ENCODE data around the gene KRT86. TPM values are rescaled to one million over a fixed set of nuclear protein-coding genes. Genes with fewer than 3 reads are reported as not detected.

The KRT86 gene
- total RNA-seq, 1 experiment from 2014 or later, result 2.7 TPM

DNA sequence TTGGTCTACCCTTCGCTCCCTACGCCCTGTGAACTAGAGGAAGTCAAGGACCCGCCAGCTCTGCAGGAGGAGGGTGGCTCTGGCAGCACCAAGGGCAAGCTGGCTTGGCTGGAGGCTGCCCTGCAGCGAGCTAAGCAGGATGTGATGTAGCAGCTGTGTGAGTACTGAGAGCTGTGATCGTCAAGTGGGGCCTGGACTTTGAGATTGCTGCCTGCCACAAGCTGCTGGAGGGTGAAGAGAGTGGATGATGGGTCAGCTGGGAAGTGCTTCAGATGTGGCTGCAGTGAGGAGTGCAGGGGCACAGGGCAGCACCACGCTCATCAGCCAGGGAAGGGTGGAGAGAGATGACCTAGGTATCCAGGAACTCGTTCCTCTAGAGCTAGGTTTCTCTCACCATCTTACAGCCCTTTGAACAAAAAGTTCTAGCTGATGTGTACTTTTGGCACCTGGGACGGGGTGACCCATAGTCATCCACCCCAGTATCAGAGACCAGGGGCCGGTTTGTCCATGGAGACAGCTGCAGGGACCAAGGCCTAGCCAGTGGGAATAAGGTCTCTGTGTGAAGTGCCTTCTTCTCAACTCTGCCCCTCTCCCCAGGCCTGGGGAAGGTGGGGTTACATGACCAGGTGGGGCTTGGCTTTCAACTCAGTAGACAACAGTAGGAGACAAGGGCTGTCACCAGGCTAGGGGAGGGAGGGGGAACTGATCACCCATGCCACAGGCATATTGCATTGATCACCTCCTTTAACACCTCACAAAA lies 3.2 kb downstream of the KRT86 start:
- Histone ChIP-seq H4K20me1 (ENCODE audit: insufficient read depth) (no peaks in the 10 kb centered on the region), H3K4me3 (peak overlapping the region; percentile 78; the same call in 1 of the 2 replicates), H3K9me3 (ENCODE audit: insufficient read depth, low read depth) (no peaks in the 10 kb centered on the region), H3F3A (ENCODE audit: insufficient read depth, low read depth) (peaks cover 45% of the 10 kb centered on the region), H3K36me3 (ENCODE audit: low read depth) (no peaks in the 10 kb centered on the region), H3K9me2 (ENCODE audit: insufficient read depth) (no peaks in the 10 kb centered on the region), H3K27me3 (ENCODE audit: insufficient read depth, low read depth) (no peaks in the 10 kb centered on the region), H3K4me2 (peak overlapping the region; percentile 100), H3K27ac (peak overlapping the region; percentile 100), H2AFZ (no peak overlapping the region), H3K79me2 (ENCODE audit: low read depth) (no peaks in the 10 kb centered on the region), H3K4me1 (replicated peaks; ENCODE audit: insufficient read depth) (peaks cover 55% of the 10 kb centered on the region)
- intact Hi-C loops (cut with micrococcal nuclease; ENCODE audit: unreplicated experiment), result loop anchor here (2.0 kb wide), 2 partner anchors 25 to 33 kb away; no protein-coding TSS in a partner anchor
- TF ChIP-seq, protein P1, sequence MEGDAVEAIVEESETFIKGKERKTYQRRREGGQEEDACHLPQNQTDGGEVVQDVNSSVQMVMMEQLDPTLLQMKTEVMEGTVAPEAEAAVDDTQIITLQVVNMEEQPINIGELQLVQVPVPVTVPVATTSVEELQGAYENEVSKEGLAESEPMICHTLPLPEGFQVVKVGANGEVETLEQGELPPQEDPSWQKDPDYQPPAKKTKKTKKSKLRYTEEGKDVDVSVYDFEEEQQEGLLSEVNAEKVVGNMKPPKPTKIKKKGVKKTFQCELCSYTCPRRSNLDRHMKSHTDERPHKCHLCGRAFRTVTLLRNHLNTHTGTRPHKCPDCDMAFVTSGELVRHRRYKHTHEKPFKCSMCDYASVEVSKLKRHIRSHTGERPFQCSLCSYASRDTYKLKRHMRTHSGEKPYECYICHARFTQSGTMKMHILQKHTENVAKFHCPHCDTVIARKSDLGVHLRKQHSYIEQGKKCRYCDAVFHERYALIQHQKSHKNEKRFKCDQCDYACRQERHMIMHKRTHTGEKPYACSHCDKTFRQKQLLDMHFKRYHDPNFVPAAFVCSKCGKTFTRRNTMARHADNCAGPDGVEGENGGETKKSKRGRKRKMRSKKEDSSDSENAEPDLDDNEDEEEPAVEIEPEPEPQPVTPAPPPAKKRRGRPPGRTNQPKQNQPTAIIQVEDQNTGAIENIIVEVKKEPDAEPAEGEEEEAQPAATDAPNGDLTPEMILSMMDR (conservative IDR thresholded peaks at IDR 0.05), result no peak
- TF ChIP-seq EZH2 (IDR thresholded peaks at IDR 0.05; ENCODE audit: low read depth), result no peak
- ChIA-PET POLR2A (ENCODE audit: unreplicated experiment) (interaction anchor here (0.6 to 4.0 kb wide), 6 partner anchors 21 to 130 kb away, joined by 5 to 51 read pairs (median 14); no protein-coding TSS in a partner anchor), CTCF (interaction anchor here (0.7 to 3.7 kb wide), 4 partner anchors 27 to 588 kb away, joined by 3 to 23 read pairs (median 7); no protein-coding TSS in a partner anchor)
- DNase-seq, result no peak
- no TSS peak for BruUV-seq (replicated peaks)

- CTCF ChIA-PET, result interaction anchor here (0.6 to 3.7 kb wide), 21 partner anchors 13 to 667 kb away, joined by 3 to 23 read pairs (median 4); partner anchors contain the start of gene KRT7
- intact Hi-C loops (cut with micrococcal nuclease; ENCODE audit: unreplicated experiment), result loop anchor here (2.0 kb wide), 2 partner anchors 26 to 34 kb away; no protein-coding TSS in a partner anchor
- no peaks in the 10 kb centered on the region for H3K9me3 ChIP-seq (ENCODE audit: insufficient read depth, low read depth)
- POLR2A ChIA-PET (ENCODE audit: unreplicated experiment), result interaction anchor here (0.5 to 4.0 kb wide), 18 partner anchors 17 to 898 kb away, joined by 3 to 51 read pairs (median 6); no protein-coding TSS in a partner anchor
- TF ChIP-seq, protein P1 (conservative IDR thresholded peaks at IDR 0.05), result peak; percentile 95
- no peak for TF ChIP-seq EZH2 (IDR thresholded peaks at IDR 0.05; ENCODE audit: low read depth)
- DNase-seq, result peak; percentile 83 to 86
- no TSS peak for BruUV-seq (replicated peaks)
- H3K9me2 ChIP-seq (ENCODE audit: insufficient read depth), result no peaks in the 10 kb centered on the region
- no peak overlapping the region; the same call in 1 of the 2 replicates for H2AFZ ChIP-seq
- no peaks in the 10 kb centered on the region for H3K79me2 ChIP-seq (ENCODE audit: low read depth)
- peak overlapping the region; percentile 78 for H3K4me3 ChIP-seq
- peak overlapping the region; percentile 100 for H3K4me2 ChIP-seq
- H3K27me3 ChIP-seq (ENCODE audit: insufficient read depth, low read depth), result no peaks in the 10 kb centered on the region
- H3K36me3 ChIP-seq (ENCODE audit: low read depth), result no peaks in the 10 kb centered on the region
- H3K27ac ChIP-seq, result peak overlapping the region; percentile 100
- peaks cover 46% of the 10 kb centered on the region for H3F3A ChIP-seq (ENCODE audit: insufficient read depth, low read depth)
- H3K4me1 ChIP-seq (replicated peaks; ENCODE audit: insufficient read depth), result peaks cover 61% of the 10 kb centered on the region
- no peaks in the 10 kb centered on the region for H4K20me1 ChIP-seq (ENCODE audit: insufficient read depth)
Measured at GRCh38 chr12:52278575-52279421, 4.4 kb downstream of the KRT86 start.

All from PC-9 (cell line).